IPS-15b (cell line): ENCODE measurements around the gene MAOB.

ENCODE experiments used
- H3K27me3 ChIP-seq: one replicate; pipeline ENCODE4 v1.6.1; 2013; ENCODE audit warnings: low read length; ENCODE audit not compliant: control insufficient read depth, insufficient read depth
- H3K36me3 ChIP-seq: one replicate; pipeline ENCODE4 v1.6.1; 2013; ENCODE audit warnings: low read length; ENCODE audit not compliant: control insufficient read depth, insufficient read depth
- H3K4me1 ChIP-seq: one replicate; pipeline ENCODE4 v1.6.1; 2013; ENCODE audit warnings: mild to moderate bottlenecking, low read length; ENCODE audit not compliant: control insufficient read depth, insufficient read depth
- H3K4me3 ChIP-seq: one replicate; pipeline ENCODE4 v1.5.1; 2013; ENCODE audit warnings: low read depth, low read length
- H3K9ac ChIP-seq: one replicate; pipeline ENCODE4 v1.6.1; 2013; ENCODE audit warnings: low read depth, mild to moderate bottlenecking, low read length
- H3K9me3 ChIP-seq: one replicate; pipeline ENCODE4 v1.6.1; 2013; ENCODE audit warnings: mild to moderate bottlenecking, low read length; ENCODE audit not compliant: control insufficient read depth, insufficient read depth

MAOB gene

GRCh38 chrX:43747476-43747875 is 134.8 kb downstream of the MAOB start:
- Histone ChIP-seq H3K4me1 (no peaks in the 10 kb centered on the region), H3K9me3 (no peaks in the 10 kb centered on the region), H3K9ac (no peak overlapping the region), H3K4me3 (no peak overlapping the region), H3K36me3 (no peaks in the 10 kb centered on the region), H3K27me3 (no peaks in the 10 kb centered on the region)

GRCh38 chrX:43745938-43746721 is 136.1 kb downstream of the MAOB start:
- Histone ChIP-seq H3K4me3 (no peak overlapping the region), H3K36me3 (no peaks in the 10 kb centered on the region), H3K4me1 (no peaks in the 10 kb centered on the region), H3K9me3 (no peaks in the 10 kb centered on the region), H3K9ac (no peak overlapping the region), H3K27me3 (no peaks in the 10 kb centered on the region)

- Histone ChIP-seq H3K36me3 (no peaks in the 10 kb centered on the region), H3K4me1 (no peaks in the 10 kb centered on the region), H3K27me3 (no peaks in the 10 kb centered on the region), H3K9ac (no peak overlapping the region), H3K9me3 (no peaks in the 10 kb centered on the region), H3K4me3 (no peak overlapping the region)
Measured at GRCh38 chrX:43744284-43744683, 138.0 kb downstream of the MAOB start.

GRCh38 chrX:43743100-43743822 is 139.0 kb downstream of the MAOB start:
- Histone ChIP-seq H3K36me3 (no peaks in the 10 kb centered on the region), H3K9ac (no peak overlapping the region), H3K4me1 (no peaks in the 10 kb centered on the region), H3K9me3 (no peaks in the 10 kb centered on the region), H3K27me3 (no peaks in the 10 kb centered on the region), H3K4me3 (no peak overlapping the region)

- Histone ChIP-seq H3K9me3 (no peaks in the 10 kb centered on the region), H3K4me3 (no peak overlapping the region), H3K4me1 (no peaks in the 10 kb centered on the region), H3K36me3 (no peaks in the 10 kb centered on the region), H3K9ac (no peak overlapping the region), H3K27me3 (no peaks in the 10 kb centered on the region)
Measured at GRCh38 chrX:43741843-43742573, 140.2 kb downstream of the MAOB start.

- H3K36me3 ChIP-seq, result no peaks in the 10 kb centered on the region
- no peaks in the 10 kb centered on the region for H3K9me3 ChIP-seq
- H3K9ac ChIP-seq, result no peak overlapping the region
- H3K4me1 ChIP-seq, result no peaks in the 10 kb centered on the region
- no peaks in the 10 kb centered on the region for H3K27me3 ChIP-seq
- no peak overlapping the region for H3K4me3 ChIP-seq
Measured at GRCh38 chrX:43735957-43736356, 146.3 kb downstream of the MAOB start.

GRCh38 chrX:43735534-43735933 is 146.7 kb downstream of the MAOB start:
- Histone ChIP-seq H3K27me3 (no peaks in the 10 kb centered on the region), H3K4me1 (no peaks in the 10 kb centered on the region), H3K36me3 (no peaks in the 10 kb centered on the region), H3K4me3 (no peak overlapping the region), H3K9me3 (no peaks in the 10 kb centered on the region), H3K9ac (no peak overlapping the region)

GRCh38 chrX:43734444-43734843 is 147.8 kb downstream of the MAOB start:
- no peaks in the 10 kb centered on the region for H3K9me3 ChIP-seq
- H3K9ac ChIP-seq, result no peak overlapping the region
- no peak overlapping the region for H3K4me3 ChIP-seq
- no peaks in the 10 kb centered on the region for H3K27me3 ChIP-seq
- H3K36me3 ChIP-seq, result no peaks in the 10 kb centered on the region
- H3K4me1 ChIP-seq, result no peaks in the 10 kb centered on the region

- no peaks in the 10 kb centered on the region for H3K4me1 ChIP-seq
- H3K9me3 ChIP-seq, result no peaks in the 10 kb centered on the region
- H3K9ac ChIP-seq, result no peak overlapping the region
- H3K36me3 ChIP-seq, result no peaks in the 10 kb centered on the region
- H3K4me3 ChIP-seq, result no peak overlapping the region
- no peaks in the 10 kb centered on the region for H3K27me3 ChIP-seq
Measured at GRCh38 chrX:43733699-43734098, 148.6 kb downstream of the MAOB start.

- H3K36me3 ChIP-seq, result no peaks in the 10 kb centered on the region
- H3K4me3 ChIP-seq, result no peak overlapping the region
- H3K27me3 ChIP-seq, result no peaks in the 10 kb centered on the region
- H3K9ac ChIP-seq, result no peak overlapping the region
- H3K9me3 ChIP-seq, result no peaks in the 10 kb centered on the region
- H3K4me1 ChIP-seq, result no peaks in the 10 kb centered on the region
Measured at GRCh38 chrX:43731086-43731485, 151.2 kb downstream of the MAOB start.

- H3K4me1 ChIP-seq, result no peaks in the 10 kb centered on the region
- H3K9me3 ChIP-seq, result no peaks in the 10 kb centered on the region
- H3K27me3 ChIP-seq, result no peaks in the 10 kb centered on the region
- no peaks in the 10 kb centered on the region for H3K36me3 ChIP-seq
- H3K9ac ChIP-seq, result no peak overlapping the region
- H3K4me3 ChIP-seq, result no peak overlapping the region
Measured at GRCh38 chrX:43728966-43729365, 153.3 kb downstream of the MAOB start.
